VCaP (cell line): Measurements from ENCODE around the gene CSF1.
A peak's percentile ranks its signal among the peaks of the same experiment; 100 is the strongest.

Experiments
- H3K27ac ChIP-seq: fragments of 450-650 bp; 2 replicates; pipeline ENCODE4 v1.5.1; 2017
- TF ChIP-seq, protein P1 (sequence below): fragments of 450-650 bp; conservative IDR thresholded peaks from 2 replicates; pipeline ENCODE4 v1.5.1; 2017; ENCODE audit warnings: mild to moderate bottlenecking, moderate library complexity

The CSF1 gene

DNA sequence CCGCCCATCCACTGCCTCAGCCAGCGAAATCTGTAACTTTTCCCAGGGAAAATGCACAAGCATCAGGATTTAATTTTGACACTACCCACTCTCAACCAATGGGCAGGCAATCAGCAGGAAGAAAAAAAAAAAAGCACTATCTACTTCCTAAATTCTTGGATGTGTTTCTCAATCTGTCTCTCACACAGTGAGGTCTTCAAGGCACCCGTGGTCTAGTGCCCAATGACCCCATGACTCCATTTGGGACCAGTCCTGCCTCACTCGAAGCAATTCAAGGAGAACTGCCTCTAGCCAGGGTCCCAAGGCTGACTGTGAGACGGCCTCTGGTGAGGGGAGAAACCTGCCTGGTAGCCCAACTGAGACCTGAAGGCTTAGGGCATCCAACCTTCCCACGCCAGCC is 35.9 kb downstream of the CSF1 start:
- H3K27ac ChIP-seq: peak overlapping the region; percentile 82
- TF ChIP-seq, protein P1, sequence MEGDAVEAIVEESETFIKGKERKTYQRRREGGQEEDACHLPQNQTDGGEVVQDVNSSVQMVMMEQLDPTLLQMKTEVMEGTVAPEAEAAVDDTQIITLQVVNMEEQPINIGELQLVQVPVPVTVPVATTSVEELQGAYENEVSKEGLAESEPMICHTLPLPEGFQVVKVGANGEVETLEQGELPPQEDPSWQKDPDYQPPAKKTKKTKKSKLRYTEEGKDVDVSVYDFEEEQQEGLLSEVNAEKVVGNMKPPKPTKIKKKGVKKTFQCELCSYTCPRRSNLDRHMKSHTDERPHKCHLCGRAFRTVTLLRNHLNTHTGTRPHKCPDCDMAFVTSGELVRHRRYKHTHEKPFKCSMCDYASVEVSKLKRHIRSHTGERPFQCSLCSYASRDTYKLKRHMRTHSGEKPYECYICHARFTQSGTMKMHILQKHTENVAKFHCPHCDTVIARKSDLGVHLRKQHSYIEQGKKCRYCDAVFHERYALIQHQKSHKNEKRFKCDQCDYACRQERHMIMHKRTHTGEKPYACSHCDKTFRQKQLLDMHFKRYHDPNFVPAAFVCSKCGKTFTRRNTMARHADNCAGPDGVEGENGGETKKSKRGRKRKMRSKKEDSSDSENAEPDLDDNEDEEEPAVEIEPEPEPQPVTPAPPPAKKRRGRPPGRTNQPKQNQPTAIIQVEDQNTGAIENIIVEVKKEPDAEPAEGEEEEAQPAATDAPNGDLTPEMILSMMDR: no peak

GRCh38 chr1:109947582-109948284 is 37.1 kb downstream of the CSF1 start:
- peak overlapping the region; percentile 82 for H3K27ac ChIP-seq
- TF ChIP-seq, protein P1: no peak

GRCh38 chr1:109948285-109948630 is 37.6 kb downstream of the CSF1 start:
- TF ChIP-seq, protein P1: no peak
- H3K27ac ChIP-seq: peak overlapping the region; percentile 82

GRCh38 chr1:109950038-109950437 is 39.4 kb downstream of the CSF1 start:
- TF ChIP-seq, protein P1: no peak
- peak overlapping the region; percentile 82; the same call in 1 of the 2 replicates for H3K27ac ChIP-seq

DNA sequence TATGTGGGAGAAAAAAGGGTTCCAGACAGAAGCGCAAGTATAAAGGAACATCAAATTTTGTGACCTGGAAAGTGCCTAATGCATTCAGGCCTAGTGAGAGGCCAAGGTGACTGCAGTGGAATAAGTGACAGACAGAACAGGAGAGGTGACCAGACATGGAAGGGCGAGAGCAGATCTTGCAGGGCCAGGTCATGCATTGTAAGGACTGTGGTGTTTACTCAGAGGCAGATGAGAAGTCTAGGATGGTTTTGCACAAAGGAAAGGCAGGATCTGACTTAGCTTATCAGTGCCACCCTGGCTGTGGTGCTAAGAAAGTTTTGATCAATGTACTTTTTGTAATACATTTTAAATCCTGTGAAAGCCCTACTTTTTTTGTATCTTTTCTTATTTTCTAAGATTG is 39.9 kb downstream of the CSF1 start:
- peak overlapping the region; percentile 82; the same call in 1 of the 2 replicates for H3K27ac ChIP-seq
- TF ChIP-seq, protein P1: no peak

GRCh38 chr1:109951501-109951900 is 40.9 kb downstream of the CSF1 start:
- peak overlapping the region; percentile 82; the same call in 1 of the 2 replicates for H3K27ac ChIP-seq

DNA sequence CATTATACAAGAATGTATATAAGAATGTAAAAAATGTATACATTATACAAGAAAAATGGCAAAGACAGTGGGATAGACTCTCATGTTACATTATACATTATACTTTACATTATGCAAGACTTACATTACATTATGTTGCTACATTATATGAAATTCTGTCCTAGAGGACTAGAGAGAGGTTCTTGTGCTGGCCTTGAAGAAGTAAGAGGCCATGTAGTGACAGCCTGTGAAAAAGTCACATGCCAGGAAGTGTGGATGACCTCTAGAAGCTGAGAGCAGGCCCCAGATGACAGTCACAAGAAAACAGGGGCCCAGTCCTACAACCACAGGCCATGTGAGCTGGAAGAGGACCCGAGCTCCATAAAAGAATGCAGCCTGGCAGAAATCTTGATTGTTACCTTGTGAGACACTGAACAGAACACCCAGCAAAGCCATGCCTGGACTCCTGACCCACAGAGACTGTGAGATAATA is 43.4 kb downstream of the CSF1 start:
- no peak overlapping the region for H3K27ac ChIP-seq
- TF ChIP-seq, protein P1: no peak

GRCh38 chr1:109959632-109959973 is 49.0 kb downstream of the CSF1 start:
- TF ChIP-seq, protein P1: no peak
- peak overlapping the region; percentile 79 for H3K27ac ChIP-seq
